Hematopoietic multipotent progenitor cell treated with erythropoietin and hydrocortisone succinate and interleukin-3 and kit ligand, for 15 days (in vitro differentiated cells): Measurements from ENCODE around the gene KLC1.

Source experiments
- DNase-seq: peaks from one replicate; pipeline ENCODE4 v3.0.0-alpha.2; 2015; ENCODE audit warnings: low spot score

KLC1 gene

DNA sequence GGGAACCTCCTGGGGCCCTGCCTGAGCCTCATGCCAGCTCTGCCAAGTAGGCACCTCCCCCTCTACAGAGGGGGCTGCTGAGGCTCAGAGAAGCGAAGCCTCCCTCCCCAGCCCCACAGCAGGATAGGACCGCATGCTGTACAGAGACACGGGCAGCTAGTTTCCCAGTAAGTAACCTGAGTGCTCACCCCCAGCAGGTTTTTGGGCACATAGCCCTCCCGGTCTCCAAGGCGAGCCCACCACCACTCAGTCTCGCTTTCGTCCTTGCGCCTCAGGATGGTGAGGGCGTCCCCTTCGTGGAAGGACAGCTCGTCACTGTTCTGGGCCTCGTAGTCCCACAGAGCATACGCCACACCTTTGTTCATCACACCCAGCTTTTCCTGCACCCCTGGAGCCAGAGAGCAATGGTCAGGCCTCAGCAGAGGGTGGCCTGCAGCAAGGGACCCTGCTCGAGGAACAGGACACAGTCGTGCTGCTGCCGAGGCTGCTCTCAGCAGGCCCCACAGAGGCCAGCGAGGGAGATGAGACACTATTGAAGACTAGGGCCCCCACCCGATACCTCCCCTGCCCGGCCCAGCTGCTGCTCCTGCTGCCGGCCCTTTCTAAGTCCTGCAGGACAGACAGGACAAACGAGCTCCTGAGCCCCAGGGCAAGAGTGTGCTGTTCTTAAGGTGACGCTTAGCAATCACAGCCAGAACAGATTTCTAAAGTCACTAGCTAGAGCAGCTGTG, 107.0 kb downstream of the KLC1 start:
- DNase-seq: no peak

DNA sequence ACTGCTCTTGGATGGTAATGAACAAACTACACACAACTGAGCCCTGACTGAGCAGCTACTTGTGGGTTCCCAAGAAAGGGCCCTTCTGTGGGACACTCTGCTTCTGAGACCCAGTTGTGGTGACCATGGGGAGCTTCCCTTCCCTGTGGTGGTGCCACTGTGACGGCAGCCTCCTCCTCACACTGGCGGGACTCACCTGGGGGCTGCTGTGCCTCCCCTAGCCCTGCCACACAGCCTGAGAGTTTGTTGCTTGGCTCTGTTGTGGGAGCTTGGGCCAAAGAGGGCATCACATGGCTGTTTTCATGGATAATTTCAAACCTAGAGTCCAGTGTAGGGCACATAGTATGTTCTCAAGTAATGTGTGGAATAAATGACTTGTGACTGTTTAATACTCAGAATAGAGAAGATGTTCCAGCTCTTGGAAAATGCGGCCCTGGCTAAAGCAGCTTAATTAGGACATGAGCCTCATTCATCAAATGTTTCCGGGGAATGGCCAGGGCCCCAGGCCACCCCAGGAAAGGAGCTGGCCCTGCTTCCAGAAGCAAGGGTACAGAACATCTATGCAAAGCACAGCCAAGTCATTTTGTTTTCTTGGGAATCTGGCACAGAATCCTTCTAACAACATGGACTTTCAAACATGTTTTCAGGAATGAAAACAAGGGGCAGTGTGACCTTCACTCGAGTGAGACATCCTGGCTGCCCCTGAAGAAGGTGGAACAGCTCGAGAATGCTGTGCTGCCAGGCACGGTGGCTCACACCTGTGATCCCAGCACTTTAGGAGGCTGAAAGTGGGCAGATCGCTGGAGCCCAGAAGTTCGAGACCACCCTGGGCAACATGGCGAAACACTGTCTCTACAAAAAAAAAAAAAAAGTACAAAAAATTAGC, 107.8 kb downstream of the KLC1 start:
- no peak for DNase-seq

DNA sequence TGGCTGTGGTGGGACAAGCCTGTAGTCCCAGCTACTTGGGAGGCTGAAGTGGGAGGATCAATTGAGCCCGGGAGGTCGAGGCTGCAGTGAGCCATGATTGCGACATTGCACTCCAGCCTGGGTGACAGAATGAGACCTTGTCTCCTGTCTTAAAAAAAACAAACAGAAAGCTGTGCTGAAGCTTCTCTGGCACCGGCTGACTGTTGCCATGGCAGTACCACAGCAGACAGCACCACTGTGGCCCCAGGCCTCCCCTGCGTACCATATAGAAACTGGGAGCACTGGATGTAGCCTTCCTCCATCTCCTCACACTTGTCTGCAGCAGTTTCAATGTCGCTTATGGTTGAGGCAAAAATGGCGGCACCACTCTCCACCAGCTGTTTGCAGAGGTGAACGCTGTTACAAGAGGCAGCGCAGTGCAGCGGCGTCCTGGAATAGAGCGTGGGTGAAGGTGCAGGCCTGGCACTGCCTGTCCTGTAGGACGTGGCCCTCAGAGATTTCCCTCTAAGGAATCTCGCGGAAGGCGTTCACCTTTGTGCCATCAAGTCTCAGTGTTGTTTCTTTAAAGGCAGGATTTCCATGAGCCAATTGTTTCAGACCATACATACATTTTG, 108.5 kb downstream of the KLC1 start:
- DNase-seq: no peak

DNA sequence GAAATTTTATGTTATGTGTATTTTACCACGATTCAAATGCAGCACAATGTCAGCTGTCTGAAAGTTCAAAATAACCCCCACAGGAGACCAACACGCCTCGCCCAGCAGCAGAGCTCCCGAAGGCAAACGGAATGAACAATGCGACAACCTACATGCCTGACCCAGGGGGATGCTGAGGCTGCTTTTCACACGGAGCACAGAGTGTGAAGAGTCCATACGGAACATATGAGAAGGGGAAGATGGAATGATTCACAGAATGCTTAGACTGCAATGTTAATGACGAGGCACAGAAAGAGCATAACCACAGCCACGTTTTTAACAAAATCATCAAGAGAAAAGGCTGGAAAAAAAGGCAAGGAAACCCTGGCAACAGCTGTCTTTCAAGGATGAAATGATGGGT, 109.2 kb downstream of the KLC1 start:
- DNase-seq: no peak

DNA sequence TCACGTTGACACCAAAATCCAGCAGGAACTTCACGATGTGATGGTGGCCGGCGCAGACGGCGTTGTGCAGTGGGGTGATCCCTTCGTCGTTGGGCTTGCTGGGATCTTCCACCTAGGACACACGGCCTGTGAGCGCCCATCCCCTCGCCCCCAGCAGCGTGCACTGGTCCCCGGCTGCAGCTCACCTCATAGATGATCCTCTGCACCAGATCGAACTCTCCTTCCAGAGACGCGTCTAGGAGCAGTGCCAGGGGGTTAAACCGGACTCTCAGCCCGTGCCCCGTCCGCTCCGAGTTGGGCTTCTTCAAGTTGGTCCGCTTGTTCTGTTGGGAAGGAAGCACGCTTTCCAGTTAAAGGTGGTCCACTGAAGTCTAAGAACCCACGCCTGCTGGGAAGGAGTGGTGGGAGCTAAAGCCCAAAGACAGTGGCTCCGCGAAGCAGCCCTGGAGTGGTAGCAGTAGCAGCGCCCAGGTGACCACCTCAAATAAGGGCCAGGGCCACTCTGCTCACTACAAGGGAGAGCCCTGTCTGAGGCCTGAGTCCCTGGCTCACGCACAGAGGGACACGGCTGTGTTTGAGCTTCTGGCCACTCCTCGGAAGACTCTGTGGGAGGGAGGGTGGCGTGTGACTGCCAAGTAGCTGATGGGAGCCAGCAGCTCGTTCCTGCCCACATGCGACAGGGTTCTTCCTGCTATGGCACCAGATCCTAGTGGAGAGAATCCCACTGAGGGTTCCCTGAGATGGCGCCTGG, 109.9 kb downstream of the KLC1 start:
- no peak for DNase-seq

DNA sequence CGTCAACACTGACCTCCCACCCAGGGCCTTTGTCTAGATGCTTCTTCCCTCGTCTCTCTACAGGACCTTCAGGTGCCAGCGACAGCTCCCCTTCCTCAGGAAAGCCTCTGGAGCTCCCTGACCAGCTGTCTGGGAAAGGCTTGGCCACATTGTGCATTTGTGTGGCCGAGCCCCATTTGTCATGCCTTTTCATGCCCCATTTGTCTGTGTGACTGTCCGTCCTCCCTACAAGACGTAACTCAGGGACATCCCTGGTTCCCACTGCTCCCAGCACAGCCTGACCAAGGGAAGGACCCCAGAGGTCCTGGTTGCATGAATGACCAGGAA, 110.4 kb downstream of the KLC1 start:
- DNase-seq: no peak

DNA sequence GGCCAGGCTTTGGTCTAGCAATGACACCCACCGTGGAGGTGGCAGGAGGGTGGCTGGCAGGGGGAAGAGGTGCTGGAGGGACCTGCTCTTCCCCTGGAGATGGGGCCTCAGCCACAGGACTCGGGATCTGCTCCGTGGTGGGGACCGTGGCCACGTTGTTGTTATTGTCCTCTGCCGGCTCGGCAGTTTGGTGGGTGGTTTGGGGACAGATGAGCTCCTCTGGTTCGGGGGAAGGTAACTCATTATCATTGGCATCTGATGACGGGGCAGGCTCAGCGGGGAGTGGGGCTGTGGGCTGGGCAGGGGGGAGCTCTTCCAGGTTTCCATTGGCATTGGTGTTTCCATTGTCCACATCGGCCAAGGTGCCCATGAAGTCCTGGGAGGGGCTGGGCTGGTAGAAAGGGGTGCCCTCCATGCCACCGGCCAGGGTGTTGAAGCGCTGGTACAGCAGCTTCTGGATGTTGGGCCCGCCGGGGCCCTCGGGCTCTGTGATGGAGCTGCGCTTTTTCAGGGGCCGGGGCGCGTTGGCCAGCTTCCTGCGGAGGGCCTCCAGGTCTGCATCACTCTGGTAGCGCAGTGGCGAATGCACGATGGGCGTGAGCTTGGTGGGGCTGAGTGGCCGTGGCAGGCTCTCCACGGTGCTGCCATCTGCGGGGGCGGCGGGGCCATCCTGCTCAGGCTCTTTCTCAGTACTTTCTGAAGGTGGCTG, 110.9 kb downstream of the KLC1 start:
- DNase-seq: no peak

DNA sequence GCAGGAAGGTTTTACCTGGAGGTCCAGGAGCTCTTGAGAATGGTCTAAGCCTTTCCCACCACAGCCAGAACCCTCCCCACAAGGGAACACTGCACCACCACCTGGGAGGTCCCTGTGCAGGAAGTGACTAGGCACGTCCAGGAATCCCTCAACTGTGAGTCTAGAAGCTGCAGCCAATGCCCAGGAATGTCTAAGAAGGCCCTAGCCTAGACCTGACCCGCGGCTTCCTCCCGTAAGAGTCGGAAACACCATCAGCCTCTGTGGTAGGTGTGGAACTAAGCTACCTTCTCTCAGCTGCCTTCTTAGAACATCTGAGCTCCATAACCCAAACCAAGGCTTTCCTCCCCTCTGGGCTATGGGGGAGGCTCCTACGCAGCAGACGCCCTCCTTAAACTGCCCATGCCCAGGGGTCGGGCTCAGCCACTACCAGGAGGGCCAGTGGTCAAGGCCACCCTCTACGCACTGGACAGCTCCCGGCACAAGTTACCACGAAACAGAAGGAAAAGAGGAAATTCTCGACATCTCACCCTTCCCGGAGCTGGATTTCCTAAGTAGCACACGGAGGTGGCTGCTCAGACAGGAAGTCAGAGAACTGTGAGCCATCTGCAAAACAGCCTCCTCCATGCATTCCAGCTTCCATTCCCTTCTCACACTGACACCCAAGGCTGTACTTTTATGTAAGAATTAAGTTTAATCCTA, 112.1 kb downstream of the KLC1 start:
- DNase-seq: no peak

DNA sequence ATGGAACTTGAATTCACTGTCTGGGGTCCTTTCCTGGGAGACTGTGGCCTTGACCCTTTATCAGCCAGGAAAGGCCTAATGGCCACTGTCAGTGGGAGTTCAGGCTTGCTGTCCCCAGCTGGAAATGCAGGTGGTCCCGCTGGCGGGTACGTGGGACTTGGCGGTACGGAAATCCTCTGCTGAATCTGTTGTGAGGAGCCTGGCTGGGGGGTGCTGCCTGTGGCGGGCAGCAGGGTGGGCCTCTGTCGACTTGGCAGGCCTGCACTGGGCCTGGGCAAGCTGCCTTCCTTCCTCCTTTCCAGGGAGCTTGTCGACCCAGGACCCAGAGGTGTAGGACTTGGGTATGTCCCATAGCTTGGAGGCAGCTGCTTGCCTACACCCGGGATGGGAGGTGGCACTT, 112.9 kb downstream of the KLC1 start:
- DNase-seq: no peak

DNA sequence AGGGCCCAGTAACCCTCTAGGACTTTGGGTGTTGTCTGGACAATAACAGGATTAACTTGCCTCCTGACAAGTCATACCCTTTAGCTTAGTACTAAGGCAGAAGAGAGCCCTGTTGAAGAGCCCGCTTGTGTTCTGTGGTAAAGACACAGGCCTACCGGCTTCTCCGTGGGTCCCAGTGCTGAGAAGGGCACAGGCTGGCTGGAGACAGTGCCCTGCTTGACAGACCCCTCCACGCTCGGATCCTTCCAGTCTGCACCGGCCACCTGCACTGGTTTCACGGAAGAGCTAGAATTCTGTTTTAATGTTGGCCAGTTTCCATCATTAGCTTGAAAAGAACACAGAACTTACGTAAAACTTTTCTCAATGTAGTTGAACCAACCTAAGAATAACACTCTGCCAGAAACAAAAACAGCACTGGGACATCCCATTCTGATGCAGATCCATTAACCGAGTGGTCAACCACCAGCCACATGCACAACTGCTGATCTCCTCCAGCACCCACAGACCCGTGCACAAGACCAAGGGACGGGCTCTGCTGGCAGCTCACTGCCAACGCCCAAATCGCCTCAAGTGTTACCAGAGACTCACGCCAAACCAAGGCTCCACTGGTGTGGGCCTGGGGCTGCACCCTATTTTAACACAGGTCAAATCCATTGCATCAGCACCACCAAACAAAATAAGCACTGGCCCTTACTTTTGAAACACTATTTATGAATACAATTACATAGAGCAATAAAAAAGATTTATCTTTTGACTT, 113.7 kb downstream of the KLC1 start:
- DNase-seq: no peak

DNA sequence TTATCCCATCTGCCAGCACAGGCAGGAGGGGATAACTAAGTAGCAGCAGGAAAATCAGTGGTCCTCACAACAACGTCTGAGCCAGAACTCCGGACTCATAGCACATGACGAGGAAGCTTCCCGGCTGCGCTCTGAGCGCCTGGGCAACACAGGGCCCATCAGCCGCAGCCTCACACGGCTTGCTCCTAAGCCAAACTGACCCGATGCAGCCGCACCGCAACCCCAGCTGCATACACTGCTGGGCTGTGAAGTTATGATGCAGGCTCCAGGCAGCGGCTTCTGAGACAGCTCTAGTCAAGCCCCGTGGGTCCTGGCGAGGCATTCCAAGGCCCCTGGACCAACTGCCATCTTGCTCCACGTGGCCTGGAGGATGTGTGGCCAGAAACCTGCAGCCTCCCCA, 114.7 kb downstream of the KLC1 start:
- no peak for DNase-seq

DNA sequence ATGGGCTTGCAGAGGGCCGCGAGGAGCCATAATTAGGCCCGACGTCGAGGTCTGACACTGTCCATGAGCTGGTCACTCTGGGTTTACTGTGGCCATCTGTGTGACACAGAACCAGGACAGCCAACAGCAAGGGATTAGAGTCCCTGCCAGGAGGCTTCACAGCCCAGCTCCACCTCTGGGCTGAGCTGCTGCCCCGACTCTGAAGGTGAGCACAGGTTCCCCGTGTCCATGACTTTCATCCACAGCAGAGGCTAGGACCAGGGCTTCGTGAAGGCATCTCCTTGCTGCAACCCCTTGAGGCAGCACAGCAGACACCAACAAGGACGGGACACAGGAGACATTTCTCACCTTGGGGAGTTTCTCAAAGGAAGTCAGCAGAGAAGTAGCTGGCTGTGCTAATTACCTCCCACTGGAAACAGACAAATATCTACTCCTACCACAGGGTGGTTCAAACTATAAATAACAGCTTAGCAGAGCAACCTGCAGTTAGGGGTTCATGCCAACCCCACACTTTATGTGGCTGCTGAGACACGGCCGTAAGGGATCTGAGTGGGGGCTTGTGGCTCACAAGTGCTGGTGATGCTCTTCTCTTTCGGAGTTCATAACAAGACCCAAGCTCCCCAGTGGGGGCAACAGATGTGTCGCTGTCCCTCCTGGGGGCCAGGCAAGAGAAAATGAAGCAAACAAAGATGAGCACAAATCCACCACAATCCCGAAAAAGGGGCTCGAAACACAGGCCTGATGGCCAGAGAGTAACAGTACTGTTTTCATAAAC, 115.8 kb downstream of the KLC1 start:
- DNase-seq: no peak

DNA sequence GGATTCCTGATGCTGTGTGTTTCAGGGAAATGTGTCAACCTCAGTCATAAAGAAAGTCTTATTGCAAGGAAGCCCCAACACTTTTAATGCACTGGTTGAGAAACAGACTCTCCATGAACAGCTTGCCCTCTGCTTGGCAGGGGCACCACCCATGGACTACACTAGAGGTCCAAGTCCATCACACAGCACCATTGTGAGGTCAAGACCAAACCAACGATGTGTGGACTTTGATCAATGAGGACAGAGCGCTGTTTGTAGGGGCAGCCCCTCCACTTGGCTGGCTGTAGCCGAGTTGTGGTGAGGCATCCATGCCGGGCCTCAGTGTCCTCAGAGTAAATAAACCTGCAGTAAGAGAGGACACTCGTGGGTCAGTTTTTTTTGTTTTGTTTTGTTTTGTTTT, 116.4 kb downstream of the KLC1 start:
- DNase-seq: no peak

DNA sequence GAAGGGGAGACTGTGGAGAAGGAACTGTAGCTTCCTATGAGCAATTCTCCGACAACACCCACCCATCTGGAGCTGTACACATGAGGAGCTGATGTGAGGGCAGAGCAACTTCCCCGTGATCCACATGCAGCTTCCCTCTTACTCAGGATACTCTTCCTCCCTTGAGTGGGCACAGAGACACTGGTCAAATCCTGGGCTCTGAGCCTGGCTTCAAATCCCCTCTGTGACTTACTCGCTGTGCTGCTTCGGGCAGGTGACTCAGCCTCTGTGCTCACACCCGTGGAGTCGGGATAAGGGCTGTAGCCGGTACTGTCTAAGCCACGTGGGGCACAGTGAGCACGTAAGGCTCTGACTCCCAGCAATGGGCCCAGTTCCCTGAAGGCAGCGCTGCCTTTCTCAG, 117.7 kb downstream of the KLC1 start:
- DNase-seq: no peak

DNA sequence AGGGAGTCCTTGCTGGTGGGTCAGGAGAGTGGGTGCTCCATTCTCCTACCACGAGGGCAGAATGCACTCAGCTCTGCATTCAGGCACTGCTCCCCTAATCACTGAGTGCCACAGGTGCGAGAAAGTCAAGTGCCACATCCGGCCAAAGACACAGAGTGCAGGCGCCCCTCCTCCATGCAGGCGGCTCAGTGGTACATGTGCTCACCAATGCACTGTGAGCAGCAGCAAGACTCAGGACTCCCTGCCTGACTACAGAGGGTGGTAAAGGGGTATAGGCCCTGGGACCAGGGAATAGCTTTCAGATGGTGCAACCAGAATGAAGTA, 119.5 kb downstream of the KLC1 start:
- DNase-seq: no peak

DNA sequence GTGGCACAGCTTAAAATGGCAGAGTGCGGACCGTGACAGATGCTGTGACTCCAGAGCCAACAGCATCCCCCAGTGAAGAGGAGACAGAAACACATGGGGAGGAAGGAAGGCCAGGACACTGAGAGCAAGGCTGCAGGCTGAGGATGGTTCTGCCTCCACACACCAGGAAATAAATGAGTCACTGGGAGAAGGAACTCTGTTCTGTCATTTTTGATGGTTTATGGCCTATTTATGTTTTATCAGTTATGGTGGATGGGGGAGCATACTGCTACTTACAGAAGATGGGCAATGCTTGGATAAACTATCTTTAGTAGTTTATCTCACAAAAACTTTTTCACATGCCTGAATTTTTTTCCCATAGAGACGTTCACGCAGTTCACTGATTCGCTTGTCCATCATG, 120.4 kb downstream of the KLC1 start:
- DNase-seq: no peak

DNA sequence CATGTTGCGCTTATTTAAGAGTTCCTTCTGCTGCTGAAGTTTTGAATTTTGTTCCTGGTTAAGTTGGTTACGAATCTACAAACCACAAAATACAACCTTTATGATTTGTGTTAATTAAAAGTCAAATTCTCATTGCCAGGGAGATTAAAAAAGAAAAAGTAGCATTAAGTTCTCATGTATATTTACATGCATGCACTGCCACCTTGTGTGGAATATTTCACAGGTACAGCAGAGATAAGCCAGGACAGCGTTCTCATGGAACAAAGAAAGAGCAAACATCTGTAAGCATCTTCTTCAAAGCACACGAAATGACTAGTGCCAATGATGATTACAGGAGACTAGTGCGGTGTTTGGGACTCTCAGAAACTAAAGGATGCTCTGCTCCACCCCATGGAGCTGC, 120.8 kb downstream of the KLC1 start:
- peak; percentile 69 for DNase-seq
